Endothelial cell of umbilical vein (primary cell): Measurements from ENCODE around the gene UNC5B. TPM values are rescaled to one million over a fixed set of nuclear protein-coding genes. Genes with fewer than 3 reads are reported as not detected.

ENCODE experiments used
- BruUV-seq: library from RNA; stranded (reverse); fragments of 400-500 nt; replicated peaks from 2 replicates; lab custom pipeline; 2021; lab: Mats Ljungman, UMichigan
- CTCF ChIA-PET: fragments of 300-600, 350-600 bp; sonication (Branson Sonifier 250); formaldehyde crosslinking; loops from one replicate; lab custom pipeline; 2021; ENCODE audit warnings: antibody characterized with exemption, inconsistent platforms; lab: Charles Lee
- POLR2A ChIA-PET: fragments of 300-600, 350-600 bp; sonication (Branson Sonifier 250); formaldehyde crosslinking; loops from one replicate; lab custom pipeline; 2021; ENCODE audit warnings: antibody characterized with exemption, inconsistent platforms; lab: Charles Lee
- DNase-seq: peaks from one replicate; pipeline ENCODE4 v3.0.0-alpha.2; 2011; ENCODE audit warnings: low read depth, low spot score
- FAIRE-seq: peaks from 2 replicates; lab custom pipeline; 2011; peaks lifted over from hg19 to GRCh38; lab: Jason Lieb, UNC
- H2AFZ ChIP-seq: 2 replicates; pipeline ENCODE4 v1.6.0; 2012; ENCODE audit warnings: low read depth, low read length, control low read depth, inconsistent platforms
- H3K27ac ChIP-seq: 2 replicates; pipeline ENCODE4 v1.5.1; 2011; ENCODE audit warnings: low read depth, mild to moderate bottlenecking, control low read depth, low read length, moderate library complexity; ENCODE audit not compliant: insufficient read depth
- H3K27me3 ChIP-seq, 2 experiments: 2 replicates each; pipeline versions ENCODE4 v1.6.0 to v1.6.1; 2011; ENCODE audit warnings: low read length in 2 of 2, mixed read lengths in 1 of 2; ENCODE audit not compliant: control insufficient read depth in 2 of 2, insufficient read depth in 2 of 2
- H3K36me3 ChIP-seq, 2 experiments: 2 replicates in 1 of 2; 3 replicates in 1 of 2; pipeline ENCODE4 v1.5.1; 2011; ENCODE audit warnings: low read length in 2 of 2, mild to moderate bottlenecking in 1 of 2, moderate library complexity in 1 of 2; ENCODE audit not compliant: control insufficient read depth in 2 of 2, insufficient read depth in 2 of 2; ENCODE audit errors: extremely low read depth in 1 of 2
- H3K4me1 ChIP-seq: 3 replicates; pipeline ENCODE4 v1.5.1; 2011; ENCODE audit warnings: mild to moderate bottlenecking, low read length; ENCODE audit not compliant: control insufficient read depth, insufficient read depth; ENCODE audit errors: extremely low read depth
- H3K4me2 ChIP-seq: 2 replicates; pipeline ENCODE4 v1.6.1; 2011; ENCODE audit warnings: low read length, control low read depth, mixed read lengths; ENCODE audit not compliant: insufficient read depth
- H3K4me3 ChIP-seq, 3 experiments: fragments of 200-600 bp in 1 of 3; sonication (generic), shearing (Covaris generic) in 1 of 3; replicated peaks in 1 of 3; 2 replicates each; pipeline ENCODE4 v1.5.1; 2011 to 2016; ENCODE audit warnings: control low read depth in 3 of 3, low read length in 3 of 3, mild to moderate bottlenecking in 2 of 3, inconsistent platforms in 1 of 3, low read depth in 1 of 3, moderate library complexity in 1 of 3; ENCODE audit not compliant: insufficient read depth in 1 of 3
- H3K79me2 ChIP-seq: 2 replicates; pipeline ENCODE4 v1.6.0; 2012; ENCODE audit warnings: low read length, inconsistent platforms; ENCODE audit not compliant: control insufficient read depth, insufficient read depth
- H3K9ac ChIP-seq: replicated peaks from 2 replicates; pipeline ENCODE3; 2011; ENCODE audit warnings: low read length, control low read depth; ENCODE audit not compliant: insufficient read depth; ENCODE audit errors: extremely low read depth
- H3K9me1 ChIP-seq: replicated peaks from 3 replicates; pipeline ENCODE4 v1.6.0; 2011; ENCODE audit warnings: mild to moderate bottlenecking, low read length; ENCODE audit not compliant: control insufficient read depth, insufficient read depth; ENCODE audit errors: extremely low read depth
- H3K9me3 ChIP-seq: replicated peaks from 2 replicates; pipeline ENCODE4 v1.5.1; 2012; ENCODE audit warnings: low read length, inconsistent platforms; ENCODE audit not compliant: control insufficient read depth, insufficient read depth
- H4K20me1 ChIP-seq: replicated peaks from 2 replicates; pipeline ENCODE3; 2011; ENCODE audit warnings: mild to moderate bottlenecking, low read length; ENCODE audit not compliant: control insufficient read depth, insufficient read depth; ENCODE audit errors: extremely low read depth
- EZH2 ChIP-seq: IDR thresholded peaks from 2 replicates; pipeline ENCODE4 v1.6.1; 2012; ENCODE audit warnings: borderline replicate concordance, low read depth, mild to moderate bottlenecking, moderate library complexity, low read length, inconsistent platforms; ENCODE audit not compliant: severe bottlenecking
- POLR2A ChIP-seq: IDR thresholded peaks from 2 replicates; pipeline ENCODE4 v1.6.1; 2012; ENCODE audit warnings: low read depth, mild to moderate bottlenecking, control low read depth, low read length
- dilution Hi-C: fragments of 300-500 bp; cut with MboI; formaldehyde crosslinking; loops from one replicate; pipeline ENCODE4 v1.15.0; 2019; ENCODE audit warnings: low sequenced_read_pairs; ENCODE audit not compliant: extremely low pct_ligation_motif_present
- intact Hi-C: fragments of 100-400 bp; cut with micrococcal nuclease; formaldehyde crosslinking; loops from one replicate; pipeline ENCODE4 v1.10.0; 2022
- polyA plus RNA-seq, 4 experiments: library from polyadenylated mRNA; depleted of rRNA in 3 of 4; stranded (reverse) in 3 of 4; unstranded in 1 of 4; fragments of >200 nt; gene quantifications; 2 replicates each; pipeline versions ENCODE4 v1.2.1 to v1.2.3, GENCODE V29; 2011 to 2012; ENCODE audit warnings: missing spikeins in 1 of 4
- total RNA-seq: library from RNA; stranded (reverse); gene quantifications from 2 replicates; pipeline ENCODE4 v1.2.3, GENCODE V29; 2021
- TF ChIP-seq, protein P1 (sequence below), 2 donors: IDR thresholded peaks; 1 replicate in 1 of 2; 2 replicates in 1 of 2; pipeline ENCODE4 v1.5.1; 2011; ENCODE audit warnings: low read length in 2 of 2, mild to moderate bottlenecking in 2 of 2, moderate library complexity in 2 of 2, control low read depth in 1 of 2, inconsistent platforms in 1 of 2, low read depth in 1 of 2; ENCODE audit not compliant: insufficient read depth in 1 of 2; ENCODE audit errors: extremely low read depth in 1 of 2
- TF ChIP-seq, protein P2 (sequence below): IDR thresholded peaks from 2 replicates; pipeline ENCODE4 v1.6.1; 2011; ENCODE audit not compliant: insufficient read depth, insufficient read length

Gene UNC5B
- total and polyA plus RNA-seq, 2 donors (not counting 3 experiments of a cell fraction or from before 2014, with no cell fraction given), result 0.39 to 2.5 TPM

DNA sequence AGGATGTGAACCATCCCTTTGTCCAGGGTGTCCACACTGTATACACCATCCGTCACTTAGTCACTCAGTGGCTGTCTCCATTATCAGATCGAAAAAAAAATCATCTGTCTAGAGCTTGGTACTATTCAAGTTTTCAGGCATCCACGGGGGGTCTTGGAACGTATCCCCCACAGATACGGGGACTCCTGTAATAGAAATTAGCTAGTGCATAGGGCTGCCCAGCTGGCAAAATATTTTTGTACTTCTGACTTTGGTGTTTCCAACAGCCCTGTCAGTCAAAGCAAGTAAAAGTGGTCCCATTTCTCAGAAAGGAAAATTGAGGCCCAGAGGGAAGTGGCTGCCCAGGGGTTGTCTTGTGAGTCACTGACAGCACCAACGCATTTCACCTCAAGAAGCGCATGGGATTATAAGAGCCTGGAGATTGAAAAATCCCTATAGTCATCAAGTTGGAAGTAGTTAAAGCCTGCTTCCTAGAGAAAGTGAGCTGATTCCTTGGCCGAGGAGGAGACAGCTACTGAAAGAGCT is 54.6 kb downstream of the UNC5B start:
- Histone ChIP-seq H4K20me1 (no peaks in the 10 kb centered on the region), H3K36me3 (no peaks in the 10 kb centered on the region), H3K79me2 (no peaks in the 10 kb centered on the region), H2AFZ (no peak overlapping the region), H3K9ac (no peak overlapping the region), H3K4me2 (no peak overlapping the region), H3K9me1 (no peaks in the 10 kb centered on the region), H3K27ac (no peak overlapping the region), H3K4me3 (no peak overlapping the region), H3K9me3 (no peaks in the 10 kb centered on the region), H3K4me1 (peaks cover 14% of the 10 kb centered on the region), H3K27me3 (peaks cover 0 to 3% of the 10 kb centered on the region in 2 experiments)
- TF ChIP-seq EZH2 (no peak), POLR2A (no peak)
- TF ChIP-seq, protein P1, sequence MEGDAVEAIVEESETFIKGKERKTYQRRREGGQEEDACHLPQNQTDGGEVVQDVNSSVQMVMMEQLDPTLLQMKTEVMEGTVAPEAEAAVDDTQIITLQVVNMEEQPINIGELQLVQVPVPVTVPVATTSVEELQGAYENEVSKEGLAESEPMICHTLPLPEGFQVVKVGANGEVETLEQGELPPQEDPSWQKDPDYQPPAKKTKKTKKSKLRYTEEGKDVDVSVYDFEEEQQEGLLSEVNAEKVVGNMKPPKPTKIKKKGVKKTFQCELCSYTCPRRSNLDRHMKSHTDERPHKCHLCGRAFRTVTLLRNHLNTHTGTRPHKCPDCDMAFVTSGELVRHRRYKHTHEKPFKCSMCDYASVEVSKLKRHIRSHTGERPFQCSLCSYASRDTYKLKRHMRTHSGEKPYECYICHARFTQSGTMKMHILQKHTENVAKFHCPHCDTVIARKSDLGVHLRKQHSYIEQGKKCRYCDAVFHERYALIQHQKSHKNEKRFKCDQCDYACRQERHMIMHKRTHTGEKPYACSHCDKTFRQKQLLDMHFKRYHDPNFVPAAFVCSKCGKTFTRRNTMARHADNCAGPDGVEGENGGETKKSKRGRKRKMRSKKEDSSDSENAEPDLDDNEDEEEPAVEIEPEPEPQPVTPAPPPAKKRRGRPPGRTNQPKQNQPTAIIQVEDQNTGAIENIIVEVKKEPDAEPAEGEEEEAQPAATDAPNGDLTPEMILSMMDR (IDR thresholded peaks at IDR 0.05; ENCODE audit: extremely low read depth in 1 of 2, insufficient read depth in 1 of 2, low read depth in 1 of 2, low read length in 2 of 2), result no peak
- TF ChIP-seq, protein P2, sequence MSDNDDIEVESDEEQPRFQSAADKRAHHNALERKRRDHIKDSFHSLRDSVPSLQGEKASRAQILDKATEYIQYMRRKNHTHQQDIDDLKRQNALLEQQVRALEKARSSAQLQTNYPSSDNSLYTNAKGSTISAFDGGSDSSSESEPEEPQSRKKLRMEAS, result no peak
- CTCF ChIA-PET, result interaction anchor here (0.6 to 2.1 kb wide), 9 partner anchors 11 to 363 kb away, joined by 3 to 13 read pairs (median 6); partner anchors contain the start of gene UNC5B
- dilution Hi-C loops, result no loop called here
- FAIRE-seq, result no peak
- no peak for DNase-seq
- POLR2A ChIA-PET, result no interaction called here
- intact Hi-C loops, result no loop called here
- no TSS peak for BruUV-seq
